GM12878 (cell line): ENCODE measurements around the gene MAFF. TPM values are rescaled to one million over a fixed set of nuclear protein-coding genes. Genes with fewer than 3 reads are reported as not detected.

ENCODE experiments used
- ATAC-seq: fragments of 200-7000 bp; cut with Tn5 transposase; 3 replicates; pipeline ENCODE4 v1.9.1; 2020; ENCODE audit warnings: mild to moderate bottlenecking, moderate library complexity
- BruUV-seq: library from RNA; stranded (reverse); fragments of 400-500 nt; replicated peaks from 2 replicates; lab custom pipeline; 2021; lab: Mats Ljungman, UMichigan
- CTCF ChIA-PET: fragments of 300-600 bp; sonication (Branson Sonifier 250); formaldehyde crosslinking; extraction: SDS; loops from one replicate; lab custom pipeline; 2021; ENCODE audit warnings: inconsistent platforms; lab: Yijun Ruan, JAX
- POLR2A ChIA-PET: fragments of 350-600 bp; formaldehyde crosslinking; extraction: SDS; loops from one replicate; lab custom pipeline; 2021; ENCODE audit warnings: inconsistent platforms; lab: Charles Lee
- RAD21 ChIA-PET: fragments of 300-600 bp; sonication (Branson Sonifier 250); formaldehyde crosslinking; loops from one replicate; lab custom pipeline; 2023; ENCODE audit warnings: antibody characterized with exemption; ENCODE audit not compliant: unreplicated experiment; lab: Charles Lee
- SMC1A ChIA-PET: fragments of 300-600 bp; sonication (Branson Sonifier 250); formaldehyde crosslinking; loops from one replicate; lab custom pipeline; 2023; ENCODE audit not compliant: unreplicated experiment, uncharacterized antibody; lab: Charles Lee
- DNase-seq: peaks from one replicate; pipeline ENCODE4 v3.0.0-alpha.2; 2011; ENCODE audit warnings: low read depth, low spot score
- FAIRE-seq: peaks from 3 replicates; lab custom pipeline; 2011; peaks lifted over from hg19 to GRCh38; lab: Jason Lieb, UNC
- H2AFZ ChIP-seq: 2 replicates; pipeline ENCODE4 v1.6.0; 2011; ENCODE audit warnings: low read depth, low read length, control low read depth; ENCODE audit not compliant: control insufficient read depth
- H3K27ac ChIP-seq: 2 replicates; pipeline ENCODE4 v1.5.1; 2011; ENCODE audit warnings: control low read depth; ENCODE audit not compliant: control insufficient read depth, insufficient read depth
- H3K27me3 ChIP-seq, 2 experiments: replicated peaks in 1 of 2; 2 replicates each; pipeline versions ENCODE4 v1.6.0 to v1.6.1; 2011; ENCODE audit warnings: low read length in 1 of 2; ENCODE audit not compliant: control insufficient read depth in 2 of 2, insufficient read depth in 2 of 2
- H3K36me3 ChIP-seq, 2 experiments: 2 replicates each; pipeline ENCODE4 v1.5.1; 2011; ENCODE audit warnings: low read length in 1 of 2; ENCODE audit not compliant: control insufficient read depth in 2 of 2, insufficient read depth in 2 of 2
- H3K4me1 ChIP-seq: 2 replicates; pipeline ENCODE4 v1.6.1; 2011; ENCODE audit warnings: mild to moderate bottlenecking, low read length, moderate library complexity, mixed read lengths; ENCODE audit not compliant: control insufficient read depth, insufficient read depth
- H3K4me2 ChIP-seq: 2 replicates; pipeline ENCODE4 v1.6.0; 2011; ENCODE audit warnings: control low read depth; ENCODE audit not compliant: control insufficient read depth, insufficient read depth
- H3K4me3 ChIP-seq: fragments of 200-600 bp; sonication (generic); 2 replicates; pipeline ENCODE4 v1.5.1; 2016
- H3K79me2 ChIP-seq: 2 replicates; pipeline ENCODE4 v1.6.0; 2011; ENCODE audit warnings: low read length; ENCODE audit not compliant: control insufficient read depth, insufficient read depth
- H3K9ac ChIP-seq: 2 replicates; pipeline ENCODE4 v1.8.0; 2011; ENCODE audit warnings: low read length, control low read depth, mixed read lengths; ENCODE audit not compliant: control insufficient read depth, insufficient read depth
- H3K9me3 ChIP-seq: replicated peaks from 3 replicates; pipeline ENCODE4 v1.5.1; 2011; ENCODE audit warnings: mild to moderate bottlenecking, low read length; ENCODE audit not compliant: control insufficient read depth, insufficient read depth
- H4K20me1 ChIP-seq: 2 replicates; pipeline ENCODE4 v1.6.0; 2011; ENCODE audit not compliant: control insufficient read depth, insufficient read depth
- BMI1 ChIP-seq: fragments of 450-650 bp; IDR thresholded peaks from 2 replicates; pipeline ENCODE4 v1.6.1; 2016; ENCODE audit warnings: mild to moderate bottlenecking, moderate library complexity, borderline replicate concordance
- ELK1 ChIP-seq: IDR thresholded peaks from 2 replicates; pipeline ENCODE4 v1.6.1; 2012; ENCODE audit warnings: low read depth, low read length, improper control_type of control experiment
- MEF2B ChIP-seq: fragments of 450-650 bp; IDR thresholded peaks from 2 replicates; pipeline ENCODE4 v1.6.1; 2018; ENCODE audit warnings: mild to moderate bottlenecking, moderate library complexity; ENCODE audit not compliant: partially characterized antibody, poor library complexity, severe bottlenecking
- MYB ChIP-seq: fragments of 150-350 bp; IDR thresholded peaks from 2 replicates; pipeline ENCODE4 v1.6.1; 2014; ENCODE audit warnings: mild to moderate bottlenecking, low read depth, low read length, borderline replicate concordance
- NBN ChIP-seq: fragments of 450-650 bp; IDR thresholded peaks from 2 replicates; pipeline ENCODE4 v1.6.1; 2016
- SMAD1 ChIP-seq: fragments of 450-650 bp; IDR thresholded peaks from 2 replicates; pipeline ENCODE4 v1.6.1; 2018; ENCODE audit warnings: mild to moderate bottlenecking, low read depth; ENCODE audit not compliant: partially characterized antibody
- YY1 ChIP-seq: IDR thresholded peaks from 2 replicates; pipeline ENCODE4 v1.6.1; 2011; ENCODE audit warnings: low read depth, mild to moderate bottlenecking, low read length
- ZNF24 ChIP-seq: fragments of 450-650 bp; IDR thresholded peaks from 2 replicates; pipeline ENCODE4 v1.6.1; 2017; ENCODE audit warnings: antibody characterized with exemption, mild to moderate bottlenecking
- WGBS: methylation state at CpG from one replicate; pipeline ENCODE4 v1.1.6; 2016; ENCODE audit warnings: low lambda C conversion rate; ENCODE audit not compliant: insufficient replicate concordance, insufficient coverage; ENCODE audit errors: missing lambda C conversion rate; 5-methylcytosine and 5-hydroxymethylcytosine counted together
- in situ Hi-C: fragments of 300-500 bp; cut with MboI; formaldehyde crosslinking; loops from 9 replicates; pipeline ENCODE4 v1.14.3; 2018; ENCODE audit warnings: mixed read lengths
- intact Hi-C: fragments of 100-400 bp; cut with micrococcal nuclease; formaldehyde crosslinking; loops from one replicate; pipeline ENCODE4 v1.14.2; 2022; ENCODE audit not compliant: unreplicated experiment
- polyA plus RNA-seq, 11 experiments: library from polyadenylated mRNA; depleted of rRNA in 4 of 11; unstranded in 6 of 11; stranded (reverse) in 5 of 11; fragments of >200 nt; fragmentation: Nextera tagmentation in 4 of 11; fragmentation: Illumina TruSeq in 1 of 11; extraction: Ambion mirVana in 4 of 11; extraction: Trizol in 1 of 11; gene quantifications; 1 replicate in 1 of 11; 2 replicates in 10 of 11; pipeline versions ENCODE4 v1.2.1 to v1.2.3, GENCODE V29; 2011 to 2016; ENCODE audit warnings: inconsistent platforms in 2 of 11, missing spikeins in 2 of 11, low read depth in 1 of 11
- total RNA-seq, 4 experiments: library from RNA; depleted of rRNA in 3 of 4; stranded (reverse); fragments of >200 nt in 3 of 4; fragmentation: Illumina TruSeq in 1 of 4; extraction: Trizol in 1 of 4; gene quantifications; 2 replicates each; pipeline versions ENCODE4 v1.2.1 to v1.2.3, GENCODE V29; 2013 to 2021
- TF ChIP-seq, protein P1 (sequence below): IDR thresholded peaks from 2 replicates; pipeline ENCODE4 v1.6.1; 2011; ENCODE audit warnings: low read depth, mild to moderate bottlenecking, low read length, moderate library complexity, borderline replicate concordance; ENCODE audit errors: extremely low read depth

MAFF gene
- total and polyA plus RNA-seq, 10 of the 15 experiments (the other 5 are each of a cell fraction or from before 2014, with no cell fraction given): 0.22 to 2.3 (median 0.81) TPM; not detected in 1

GRCh38 chr22:38243007-38243765, 41.4 kb downstream of the MAFF start:
- WGBS: 87% methylated on average over 20 of the region's 20 CpGs
- no peak overlapping the region for H3K4me2 ChIP-seq
- H3K36me3 ChIP-seq: peaks cover 3 to 12% of the 10 kb centered on the region in 2 experiments; a peak in 3 of 4 replicates
- H4K20me1 ChIP-seq: no peaks in the 10 kb centered on the region
- FAIRE-seq: no peak
- H3K27ac ChIP-seq: no peak overlapping the region
- in situ Hi-C loops (no loop called here), intact Hi-C loops (no loop called here)
- no peaks in the 10 kb centered on the region for H3K79me2 ChIP-seq
- SMC1A ChIA-PET: no interaction called here
- ATAC-seq: no peak
- H3K4me3 ChIP-seq: no peak overlapping the region
- CTCF ChIA-PET: no interaction called here
- RAD21 ChIA-PET: interaction anchor here (0.6 kb wide), 1 partner anchor 31 kb away, joined by 3 read pairs; no protein-coding TSS in a partner anchor
- POLR2A ChIA-PET: no interaction called here
- no peak for DNase-seq
- H3K27me3 ChIP-seq: no peaks in the 10 kb centered on the region
- peaks cover 12% of the 10 kb centered on the region for H3K4me1 ChIP-seq
- no TSS peak for BruUV-seq
- no peak overlapping the region for H2AFZ ChIP-seq
- TF ChIP-seq YY1 (no peak), ZNF24 (no peak), MEF2B (no peak), SMAD1 (no peak), ELK1 (no peak), BMI1 (no peak), MYB (no peak), NBN (no peak)
- TF ChIP-seq, protein P1, sequence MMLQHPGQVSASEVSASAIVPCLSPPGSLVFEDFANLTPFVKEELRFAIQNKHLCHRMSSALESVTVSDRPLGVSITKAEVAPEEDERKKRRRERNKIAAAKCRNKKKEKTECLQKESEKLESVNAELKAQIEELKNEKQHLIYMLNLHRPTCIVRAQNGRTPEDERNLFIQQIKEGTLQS: no peak
- no peaks in the 10 kb centered on the region for H3K9me3 ChIP-seq
- H3K9ac ChIP-seq: no peak overlapping the region
